ENCODE results near the gene SCUBE1.

SCUBE1 gene

GRCh38 chr22:43343262-43343669 lies at the start of gene SCUBE1:
Gene SCUBE1 (minus strand): TSS chr22:43343372. CDS start chr22:43343261, 111 bp downstream.
- DNase-seq (ENCODE audit: low read depth) = peak; percentile 17

GRCh38 chr22:43392385-43392989 lies 49.3 kb upstream of the SCUBE1 start:
- DNase-seq (ENCODE audit: low read depth) = no peak

- no peak for DNase-seq (ENCODE audit: low read depth)
Observed at GRCh38 chr22:43391306-43391705, 48.1 kb upstream of the SCUBE1 start.

GRCh38 chr22:43390872-43391271 lies 47.7 kb upstream of the SCUBE1 start:
- DNase-seq (ENCODE audit: low read depth) = no peak

- no peak for DNase-seq (ENCODE audit: low read depth)
Observed at GRCh38 chr22:43390166-43390565, 47.0 kb upstream of the SCUBE1 start.

DNA sequence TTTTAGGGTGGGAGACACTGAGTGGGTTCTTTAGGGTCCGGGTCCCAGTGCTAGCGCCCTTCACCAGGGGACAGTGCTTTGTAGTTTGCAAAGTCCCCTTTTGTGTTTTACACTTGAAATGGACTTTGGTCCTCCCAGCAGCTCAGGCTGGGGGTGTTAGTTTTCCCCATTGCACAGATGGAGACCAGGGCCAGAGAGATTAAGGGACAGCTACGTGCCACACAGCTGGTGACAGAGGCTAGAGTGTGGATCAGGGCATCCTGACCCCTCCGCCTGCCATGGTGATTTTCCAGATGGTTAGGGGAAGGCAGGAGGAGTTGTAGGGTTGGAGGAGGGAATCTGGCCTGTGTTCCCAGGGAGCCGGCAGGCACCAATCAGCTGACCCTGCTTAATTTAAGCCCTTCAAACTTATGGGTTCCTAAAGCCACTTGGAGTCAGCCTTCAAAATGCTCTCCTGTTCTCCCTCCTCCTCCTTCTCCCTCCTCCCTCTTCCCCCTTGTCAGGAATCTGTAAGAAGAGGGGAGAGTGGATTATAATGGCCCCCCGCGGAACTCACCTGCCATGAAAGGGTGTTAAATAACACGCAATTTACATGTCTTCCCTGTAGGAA lies 46.2 kb upstream of the SCUBE1 start:
- no peak for DNase-seq (ENCODE audit: low read depth)

GRCh38 chr22:43388420-43388851 lies 45.3 kb upstream of the SCUBE1 start:
- peak; percentile 61 for DNase-seq (ENCODE audit: low read depth)

DNA sequence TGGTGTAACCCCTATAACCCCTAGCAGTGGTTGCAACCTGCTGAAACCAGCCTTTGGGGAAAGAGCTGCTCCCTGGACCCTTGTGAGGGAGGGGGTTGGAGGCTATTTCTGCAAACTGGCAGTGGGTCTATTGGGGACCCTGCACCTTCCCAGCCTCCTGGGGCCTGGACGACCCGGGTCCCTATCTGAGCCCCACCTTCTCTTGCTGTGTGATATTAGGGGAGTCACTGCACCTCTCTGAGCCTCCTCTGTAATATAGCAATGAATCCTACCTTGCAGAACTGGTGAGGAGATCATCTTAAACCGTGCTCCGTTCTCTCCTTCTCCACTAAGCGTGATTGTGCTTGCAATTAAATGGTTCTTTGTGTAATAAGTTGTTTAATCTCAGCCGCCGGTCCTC lies 44.6 kb upstream of the SCUBE1 start:
- DNase-seq (ENCODE audit: low read depth) = no peak

DNA sequence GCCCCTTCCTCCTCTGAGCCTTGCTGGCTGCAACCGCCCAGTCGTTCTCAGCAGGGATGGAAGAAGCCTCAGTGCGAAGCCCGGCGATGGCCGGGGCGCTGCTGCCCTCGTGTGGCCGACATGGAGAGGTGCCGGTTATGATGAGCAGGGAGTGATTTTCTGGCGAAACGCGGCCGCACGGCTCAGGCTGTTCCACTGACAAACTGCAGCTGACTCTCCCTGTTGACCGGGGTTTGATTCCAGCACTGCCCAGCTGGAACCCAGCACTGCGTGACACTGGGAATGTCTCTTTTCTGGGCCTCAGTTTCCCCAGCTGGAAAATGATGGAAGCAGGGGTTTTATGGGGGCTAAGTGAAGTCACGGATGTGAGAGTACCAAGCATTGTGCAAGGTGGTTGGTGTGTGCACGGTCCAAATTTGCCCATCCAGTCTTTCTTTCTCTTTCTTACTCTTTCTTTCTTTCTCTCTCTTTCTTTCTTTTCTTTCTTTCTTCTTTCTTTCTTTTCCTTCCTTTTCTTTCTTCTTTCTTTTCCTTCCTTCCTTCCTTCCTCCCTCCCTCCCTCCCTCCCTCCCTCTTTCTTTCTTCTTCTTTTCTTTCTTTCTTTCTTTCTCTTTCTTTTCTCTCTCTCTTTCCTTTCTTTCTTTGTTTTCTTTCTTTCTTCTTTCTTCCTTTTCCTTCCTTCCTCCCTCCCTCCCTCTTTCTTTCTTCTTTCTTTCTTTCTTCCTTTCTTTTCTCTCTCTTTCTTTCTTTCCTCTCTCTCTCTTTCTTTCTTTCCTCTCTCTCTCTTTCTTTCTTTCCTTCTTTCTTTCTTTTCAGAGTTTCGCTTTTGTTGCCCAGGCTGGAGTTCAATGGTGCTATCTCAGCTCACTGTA lies 42.8 kb upstream of the SCUBE1 start:
- DNase-seq (ENCODE audit: low read depth) = peak; percentile 62

DNA sequence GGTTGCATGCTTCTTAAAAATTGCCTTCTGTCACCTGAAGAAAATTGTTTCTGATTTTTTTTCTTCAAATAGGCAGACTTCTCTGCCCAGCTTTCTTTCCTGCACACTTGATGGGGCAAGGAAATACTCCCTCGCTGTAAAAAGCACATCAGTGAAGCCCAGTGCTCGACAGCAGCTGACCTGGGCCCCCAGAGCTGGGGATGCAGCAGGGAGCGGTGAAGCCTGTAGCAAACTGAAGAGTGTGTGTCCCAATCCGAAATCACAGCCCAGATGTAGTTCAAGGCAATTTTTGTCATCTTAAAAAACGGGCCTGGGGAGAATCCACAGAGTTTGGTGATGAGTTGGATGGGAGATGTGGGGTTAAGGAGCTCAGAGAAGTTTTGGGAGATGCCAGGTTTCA lies 41.7 kb upstream of the SCUBE1 start:
- DNase-seq (ENCODE audit: low read depth) = no peak

GRCh38 chr22:43381693-43382092 lies 38.5 kb upstream of the SCUBE1 start:
- no peak for DNase-seq (ENCODE audit: low read depth)

GRCh38 chr22:43377896-43378704 lies 34.9 kb upstream of the SCUBE1 start:
- no peak for DNase-seq (ENCODE audit: low read depth)

GRCh38 chr22:43377548-43377895 lies 34.4 kb upstream of the SCUBE1 start:
- no peak for DNase-seq (ENCODE audit: low read depth)

- peak; percentile 21 for DNase-seq (ENCODE audit: low read depth)
Observed at GRCh38 chr22:43376765-43377547, 33.8 kb upstream of the SCUBE1 start.

DNA sequence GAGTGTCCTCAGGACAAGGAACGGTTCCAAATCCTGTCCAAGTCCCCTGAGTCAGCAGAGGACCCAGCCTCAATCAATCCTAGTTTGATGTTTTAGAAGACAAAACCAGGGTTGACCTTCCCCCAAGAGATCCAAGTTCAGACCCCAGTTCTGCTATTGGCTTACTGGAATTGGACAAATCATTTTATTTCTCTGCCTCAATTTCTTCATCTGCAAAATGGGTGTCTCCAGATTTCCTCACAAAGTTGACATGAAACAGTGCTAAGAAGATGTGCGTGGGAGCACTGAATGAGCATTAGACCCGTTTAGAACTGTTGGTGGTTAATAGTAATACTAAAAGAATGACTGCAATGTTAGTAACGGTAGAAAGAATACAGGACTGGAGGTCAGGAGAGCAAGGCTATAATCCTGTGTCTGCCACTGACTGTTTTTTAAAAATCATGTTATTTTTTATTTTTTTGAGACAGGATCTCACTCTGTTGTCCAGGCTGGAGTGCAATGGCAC lies 32.8 kb upstream of the SCUBE1 start:
- DNase-seq (ENCODE audit: low read depth) = no peak

DNA sequence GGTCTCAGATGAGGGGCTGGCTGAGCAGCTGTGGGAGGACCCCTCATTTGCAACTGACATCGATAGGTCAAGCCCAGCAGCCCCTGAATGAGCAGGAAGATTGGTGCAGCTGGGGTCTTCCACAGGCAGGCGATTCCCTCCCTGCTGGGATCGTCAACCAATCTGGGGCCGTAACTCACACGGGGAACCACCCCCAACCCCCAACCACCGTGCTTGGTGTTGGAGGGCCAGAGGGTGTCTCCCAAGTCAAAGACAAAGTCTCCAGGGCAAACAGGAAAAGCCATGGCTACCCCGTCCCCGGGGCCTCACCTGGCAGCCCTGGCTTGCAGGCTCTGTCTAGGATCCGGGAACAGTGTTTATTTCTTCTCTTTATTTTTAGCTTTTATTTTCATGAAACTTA lies 26.9 kb upstream of the SCUBE1 start:
- no peak for DNase-seq (ENCODE audit: low read depth)

DNA sequence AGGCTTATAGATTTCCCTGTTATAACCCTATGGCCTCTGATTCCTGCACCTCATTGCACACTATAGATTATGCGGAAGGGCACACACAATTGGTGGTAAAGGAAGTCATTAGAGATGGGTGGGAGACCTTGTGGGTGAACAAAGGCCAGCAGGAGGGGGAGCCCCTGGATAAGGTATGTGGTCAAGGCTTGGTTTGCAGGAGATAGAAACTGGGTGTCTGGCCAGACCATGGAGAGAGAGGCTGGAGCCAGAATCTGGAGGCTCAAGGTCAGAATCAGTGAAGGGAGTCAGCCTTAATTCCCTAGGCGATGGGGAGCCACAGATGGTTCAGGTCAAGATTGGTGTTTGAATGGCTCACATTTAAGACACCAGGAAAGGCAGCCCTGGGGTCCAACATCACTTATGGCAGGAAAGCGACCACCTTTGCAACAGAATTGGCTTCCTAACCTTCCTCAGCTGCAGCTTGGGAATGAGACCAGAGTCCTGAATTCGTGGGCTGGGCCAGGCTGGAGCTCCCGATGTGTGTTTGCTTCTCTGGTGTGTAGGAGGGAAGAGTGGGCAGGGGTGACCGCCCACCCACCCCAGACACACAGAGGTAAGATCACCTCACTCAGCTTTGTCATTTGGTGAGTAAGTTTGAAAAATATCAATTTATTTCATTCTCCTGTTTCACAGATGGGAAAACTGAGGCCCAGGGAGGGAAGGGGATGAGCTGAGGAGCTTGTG lies 22.7 kb upstream of the SCUBE1 start:
- DNase-seq (ENCODE audit: low read depth) = no peak

- DNase-seq (ENCODE audit: low read depth) = no peak
Observed at GRCh38 chr22:43364169-43364435, 20.9 kb upstream of the SCUBE1 start.

DNA sequence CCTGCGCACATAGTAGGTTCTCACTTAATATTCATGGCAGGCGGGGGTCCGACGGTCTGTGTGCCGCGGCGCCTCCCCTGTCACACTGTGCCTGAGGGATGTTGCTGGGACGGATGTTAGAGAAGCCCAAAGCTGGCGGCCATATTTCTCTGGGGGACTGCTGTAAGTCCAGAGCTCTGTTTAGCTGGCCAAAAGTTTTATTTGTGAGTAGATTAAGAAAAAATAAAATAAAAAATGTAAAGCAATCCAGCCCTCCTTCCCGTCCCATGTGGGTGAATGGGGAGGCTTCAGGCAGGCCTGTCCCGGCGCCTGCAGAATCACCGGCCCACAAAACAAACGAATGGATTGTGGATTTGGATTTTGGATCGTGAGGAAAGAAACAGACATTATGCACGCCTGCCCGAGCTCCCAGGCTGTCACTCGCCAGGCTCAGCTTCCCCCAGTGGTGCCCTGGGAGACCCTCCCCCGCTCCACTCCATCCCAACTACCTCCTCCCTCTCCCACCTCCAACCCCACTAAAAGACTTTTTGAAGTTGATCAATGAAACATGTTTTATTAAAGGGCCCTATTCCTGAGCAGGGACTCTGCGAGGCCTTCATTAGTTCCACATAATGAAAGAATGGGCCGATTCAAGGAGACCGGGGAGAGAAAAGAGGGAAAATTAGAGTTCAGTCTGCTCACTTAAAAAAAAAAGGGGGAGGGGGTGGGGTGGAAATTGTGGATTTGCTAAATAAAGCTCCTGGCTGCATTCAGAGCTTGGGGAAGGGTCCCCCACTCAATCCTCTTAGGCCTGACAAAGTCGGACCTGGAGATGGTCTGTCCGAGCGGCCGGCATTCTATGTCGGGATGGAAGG lies 20.4 kb upstream of the SCUBE1 start:
- DNase-seq (ENCODE audit: low read depth) = no peak

- no peak for DNase-seq (ENCODE audit: low read depth)
Observed at GRCh38 chr22:43360576-43360975, 17.4 kb upstream of the SCUBE1 start.

Data from stimulated activated CD8-positive, alpha-beta memory T cell treated with anti-CD3 and anti-CD28 coated beads, Interleukin-12 subunit alpha, Interleukin-12 subunit beta, amount 100 ng/mL, for 1 hour (primary cell).